ENCODE data around the gene NKIRAS1.

GRCh38 chr3:23886311-23886710 is 30.5 kb downstream of the NKIRAS1 start:
- TF ChIP-seq, protein P1, sequence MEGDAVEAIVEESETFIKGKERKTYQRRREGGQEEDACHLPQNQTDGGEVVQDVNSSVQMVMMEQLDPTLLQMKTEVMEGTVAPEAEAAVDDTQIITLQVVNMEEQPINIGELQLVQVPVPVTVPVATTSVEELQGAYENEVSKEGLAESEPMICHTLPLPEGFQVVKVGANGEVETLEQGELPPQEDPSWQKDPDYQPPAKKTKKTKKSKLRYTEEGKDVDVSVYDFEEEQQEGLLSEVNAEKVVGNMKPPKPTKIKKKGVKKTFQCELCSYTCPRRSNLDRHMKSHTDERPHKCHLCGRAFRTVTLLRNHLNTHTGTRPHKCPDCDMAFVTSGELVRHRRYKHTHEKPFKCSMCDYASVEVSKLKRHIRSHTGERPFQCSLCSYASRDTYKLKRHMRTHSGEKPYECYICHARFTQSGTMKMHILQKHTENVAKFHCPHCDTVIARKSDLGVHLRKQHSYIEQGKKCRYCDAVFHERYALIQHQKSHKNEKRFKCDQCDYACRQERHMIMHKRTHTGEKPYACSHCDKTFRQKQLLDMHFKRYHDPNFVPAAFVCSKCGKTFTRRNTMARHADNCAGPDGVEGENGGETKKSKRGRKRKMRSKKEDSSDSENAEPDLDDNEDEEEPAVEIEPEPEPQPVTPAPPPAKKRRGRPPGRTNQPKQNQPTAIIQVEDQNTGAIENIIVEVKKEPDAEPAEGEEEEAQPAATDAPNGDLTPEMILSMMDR (conservative IDR thresholded peaks at IDR 0.05; ENCODE audit: low read length) = no peak
- TF ChIP-seq EZH2phosphoT487 (IDR thresholded peaks at IDR 0.05; ENCODE audit: borderline replicate concordance, low read depth, low read length) = no peak

Data from OCI-LY7 (cell line).